CD4-positive, alpha-beta T cell treated with Interferon gamma for 1 hour (primary cell): ENCODE data around the gene TNFSF9.

Source experiments
- DNase-seq: peaks from one replicate; pipeline ENCODE4 v3.0.0-alpha.2; 2020

TNFSF9 gene

GRCh38 chr19:6509118-6509971 lies 21.5 kb upstream of the TNFSF9 start:
- DNase-seq, result no peak

GRCh38 chr19:6510618-6511017 lies 20.2 kb upstream of the TNFSF9 start:
- DNase-seq, result no peak

- no peak for DNase-seq
These were observed 16.7 kb upstream of the TNFSF9 start for GRCh38 chr19:6514089-6514488.

- no peak for DNase-seq
These were observed 15.8 kb upstream of the TNFSF9 start for GRCh38 chr19:6514926-6515544.

GRCh38 chr19:6516018-6516658 lies 14.7 kb upstream of the TNFSF9 start:
- DNase-seq, result peak; percentile 77

- peak; percentile 85 for DNase-seq
These were observed 14.1 kb upstream of the TNFSF9 start for GRCh38 chr19:6516659-6517291.

GRCh38 chr19:6518145-6518911 lies 12.5 kb upstream of the TNFSF9 start:
- peak; percentile 21 for DNase-seq

GRCh38 chr19:6519289-6519688 lies 11.5 kb upstream of the TNFSF9 start:
- no peak for DNase-seq

- DNase-seq, result peak; percentile 78
These were observed 8.8 kb upstream of the TNFSF9 start for GRCh38 chr19:6521718-6522646.

- no peak for DNase-seq
These were observed 8.1 kb upstream of the TNFSF9 start for GRCh38 chr19:6522712-6523111.

GRCh38 chr19:6524311-6524710 lies 6.5 kb upstream of the TNFSF9 start:
- DNase-seq, result no peak

- peak; percentile 26 for DNase-seq
These were observed 2.8 kb upstream of the TNFSF9 start for GRCh38 chr19:6527893-6528543.

GRCh38 chr19:6528544-6529121 lies 2.2 kb upstream of the TNFSF9 start:
- peak; percentile 45 for DNase-seq

- DNase-seq, result no peak
These were observed 1.5 kb upstream of the TNFSF9 start for GRCh38 chr19:6529351-6529750.

- no peak for DNase-seq
These were observed 865 bp upstream of the TNFSF9 start for GRCh38 chr19:6529937-6530385.

GRCh38 chr19:6531163-6531955 lies 533 bp downstream of the TNFSF9 start:
- DNase-seq, result no peak

GRCh38 chr19:6531956-6532243 lies 1.1 kb downstream of the TNFSF9 start:
- no peak for DNase-seq

- DNase-seq, result peak; percentile 39
These were observed 1.6 kb downstream of the TNFSF9 start for GRCh38 chr19:6532244-6532999.

GRCh38 chr19:6533000-6533328 lies 2.1 kb downstream of the TNFSF9 start:
- no peak for DNase-seq
